ENCODE results near the gene CAPN10. TPM values are rescaled to one million over a fixed set of nuclear protein-coding genes. Genes with fewer than 3 reads are reported as not detected.

The CAPN10 gene
- total RNA-seq, 1 donor from 2014 or later = 48.4 TPM

GRCh38 chr2:240637116-240637900, 50.8 kb downstream of the CAPN10 start:
- Mint-ChIP-seq H3K27ac (no peak overlapping the region), H3K9me3 (peaks cover 8% of the 10 kb centered on the region), H3K36me3 (ENCODE audit: low read depth) (peaks cover 13% of the 10 kb centered on the region), H3K27me3 (peaks cover 2% of the 10 kb centered on the region), H3K4me1 (no peaks in the 10 kb centered on the region), H3K4me3 (no peak overlapping the region)
- intact Hi-C loops (cut with micrococcal nuclease) = no loop called here
- DNase-seq = no peak

- no peak for DNase-seq
- H3K9me3 Mint-ChIP-seq = peaks cover 6% of the 10 kb centered on the region
- H3K4me1 Mint-ChIP-seq = no peaks in the 10 kb centered on the region
- peaks cover 9% of the 10 kb centered on the region for H3K36me3 Mint-ChIP-seq (ENCODE audit: low read depth)
- peaks cover 2% of the 10 kb centered on the region for H3K27me3 Mint-ChIP-seq
- H3K27ac Mint-ChIP-seq = no peak overlapping the region
- intact Hi-C loops (cut with micrococcal nuclease) = no loop called here
- no peak overlapping the region for H3K4me3 Mint-ChIP-seq
Observed at GRCh38 chr2:240637901-240638345, 51.4 kb downstream of the CAPN10 start.

- Mint-ChIP-seq H3K27me3 (peaks cover 2% of the 10 kb centered on the region), H3K36me3 (ENCODE audit: low read depth) (peaks cover 2% of the 10 kb centered on the region), H3K27ac (no peak overlapping the region), H3K4me1 (no peaks in the 10 kb centered on the region), H3K4me3 (no peak overlapping the region), H3K9me3 (no peaks in the 10 kb centered on the region)
- no peak for DNase-seq
- intact Hi-C loops (cut with micrococcal nuclease) = no loop called here
Observed at GRCh38 chr2:240638512-240639160, 52.1 kb downstream of the CAPN10 start.

GRCh38 chr2:240639566-240639965, 53.0 kb downstream of the CAPN10 start:
- peaks cover 2% of the 10 kb centered on the region for H3K36me3 Mint-ChIP-seq (ENCODE audit: low read depth)
- H3K4me3 Mint-ChIP-seq = no peak overlapping the region
- H3K4me1 Mint-ChIP-seq = no peaks in the 10 kb centered on the region
- DNase-seq = no peak
- intact Hi-C loops (cut with micrococcal nuclease) = no loop called here
- peaks cover 2% of the 10 kb centered on the region for H3K27me3 Mint-ChIP-seq
- H3K27ac Mint-ChIP-seq = no peak overlapping the region
- H3K9me3 Mint-ChIP-seq = no peaks in the 10 kb centered on the region

- Mint-ChIP-seq H3K4me3 (no peak overlapping the region), H3K9me3 (no peaks in the 10 kb centered on the region), H3K27ac (no peak overlapping the region), H3K36me3 (ENCODE audit: low read depth) (peaks cover 2% of the 10 kb centered on the region), H3K27me3 (peaks cover 2% of the 10 kb centered on the region), H3K4me1 (peaks cover 1% of the 10 kb centered on the region)
- intact Hi-C loops (cut with micrococcal nuclease) = no loop called here
- no peak for DNase-seq
Observed at GRCh38 chr2:240640939-240641338, 54.4 kb downstream of the CAPN10 start.

- no peak overlapping the region for H3K27ac Mint-ChIP-seq
- H3K9me3 Mint-ChIP-seq = no peaks in the 10 kb centered on the region
- peaks cover 2% of the 10 kb centered on the region for H3K36me3 Mint-ChIP-seq (ENCODE audit: low read depth)
- intact Hi-C loops (cut with micrococcal nuclease) = no loop called here
- H3K4me3 Mint-ChIP-seq = no peak overlapping the region
- peaks cover 2% of the 10 kb centered on the region for H3K27me3 Mint-ChIP-seq
- H3K4me1 Mint-ChIP-seq = peaks cover 4% of the 10 kb centered on the region
- no peak for DNase-seq
Observed at GRCh38 chr2:240642061-240642805, 55.7 kb downstream of the CAPN10 start.

- DNase-seq = no peak
- Mint-ChIP-seq H3K4me1 (peaks cover 5% of the 10 kb centered on the region), H3K9me3 (no peaks in the 10 kb centered on the region)
Observed at GRCh38 chr2:240642806-240643092, 56.2 kb downstream of the CAPN10 start.

GRCh38 chr2:240643093-240643810, 56.7 kb downstream of the CAPN10 start:
- Mint-ChIP-seq H3K9me3 (no peaks in the 10 kb centered on the region), H3K27me3 (peaks cover 2% of the 10 kb centered on the region), H3K4me3 (no peak overlapping the region), H3K27ac (no peak overlapping the region), H3K4me1 (peaks cover 5% of the 10 kb centered on the region), H3K36me3 (ENCODE audit: low read depth) (peaks cover 2% of the 10 kb centered on the region)
- DNase-seq = no peak
- intact Hi-C loops (cut with micrococcal nuclease) = no loop called here

More at GRCh38 chr2:240642806-240643092, 56.2 kb downstream of the CAPN10 start:
- Mint-ChIP-seq H3K27ac (no peak overlapping the region), H3K27me3 (peaks cover 2% of the 10 kb centered on the region), H3K4me3 (no peak overlapping the region), H3K36me3 (ENCODE audit: low read depth) (peaks cover 2% of the 10 kb centered on the region)
- intact Hi-C loops (cut with micrococcal nuclease) = no loop called here

- Mint-ChIP-seq H3K4me3 (no peak overlapping the region), H3K36me3 (ENCODE audit: low read depth) (peaks cover 2% of the 10 kb centered on the region), H3K9me3 (no peaks in the 10 kb centered on the region), H3K27ac (no peak overlapping the region), H3K4me1 (peaks cover 8% of the 10 kb centered on the region), H3K27me3 (peaks cover 5% of the 10 kb centered on the region)
- no peak for DNase-seq
- intact Hi-C loops (cut with micrococcal nuclease) = no loop called here
Observed at GRCh38 chr2:240643811-240644150, 57.2 kb downstream of the CAPN10 start.

- no peak for DNase-seq
- H3K27ac Mint-ChIP-seq = no peak overlapping the region
- H3K4me3 Mint-ChIP-seq = no peak overlapping the region
- H3K4me1 Mint-ChIP-seq = peaks cover 8% of the 10 kb centered on the region
- H3K27me3 Mint-ChIP-seq = peaks cover 9% of the 10 kb centered on the region
- no peaks in the 10 kb centered on the region for H3K36me3 Mint-ChIP-seq (ENCODE audit: low read depth)
- intact Hi-C loops (cut with micrococcal nuclease) = no loop called here
- H3K9me3 Mint-ChIP-seq = no peaks in the 10 kb centered on the region
Observed at GRCh38 chr2:240644171-240644651, 57.7 kb downstream of the CAPN10 start.

- no peak overlapping the region for H3K4me3 Mint-ChIP-seq
- no peaks in the 10 kb centered on the region for H3K36me3 Mint-ChIP-seq (ENCODE audit: low read depth)
- H3K27me3 Mint-ChIP-seq = peaks cover 13% of the 10 kb centered on the region
- H3K9me3 Mint-ChIP-seq = no peaks in the 10 kb centered on the region
- no peak for DNase-seq
- H3K27ac Mint-ChIP-seq = no peak overlapping the region
- intact Hi-C loops (cut with micrococcal nuclease) = no loop called here
- H3K4me1 Mint-ChIP-seq = peaks cover 8% of the 10 kb centered on the region
Observed at GRCh38 chr2:240644859-240645301, 58.3 kb downstream of the CAPN10 start.

GRCh38 chr2:240645346-240645745, 58.8 kb downstream of the CAPN10 start:
- H3K27ac Mint-ChIP-seq = no peak overlapping the region
- intact Hi-C loops (cut with micrococcal nuclease) = no loop called here
- peaks cover 8% of the 10 kb centered on the region for H3K4me1 Mint-ChIP-seq
- no peaks in the 10 kb centered on the region for H3K36me3 Mint-ChIP-seq (ENCODE audit: low read depth)
- H3K27me3 Mint-ChIP-seq = peaks cover 15% of the 10 kb centered on the region
- H3K4me3 Mint-ChIP-seq = no peak overlapping the region
- DNase-seq = no peak
- no peaks in the 10 kb centered on the region for H3K9me3 Mint-ChIP-seq

GRCh38 chr2:240645801-240646175, 59.3 kb downstream of the CAPN10 start:
- DNase-seq = no peak
- Mint-ChIP-seq H3K27me3 (peaks cover 17% of the 10 kb centered on the region), H3K4me1 (peaks cover 8% of the 10 kb centered on the region), H3K27ac (no peak overlapping the region), H3K9me3 (no peaks in the 10 kb centered on the region), H3K4me3 (peak overlapping the region; percentile 15), H3K36me3 (ENCODE audit: low read depth) (no peaks in the 10 kb centered on the region)
- intact Hi-C loops (cut with micrococcal nuclease) = no loop called here
